Inflammatory macrophage (primary cell): Measurements from ENCODE around the gene S100A9.
"Not testable (repeated sequence)": the region's sequence is repeated elsewhere in the genome, so short reads cannot be mapped to it uniquely, and the experiment has no call there.

Source experiments
- DNase-seq, 2 donors: peaks; one replicate each; pipeline ENCODE4 v3.0.0-alpha.2; 2020 to 2022
- total RNA-seq, 18 experiments: gene quantifications; one replicate each; lab custom pipeline; 2026; ENCODE audit warnings: mixed read lengths in 6 of 18, inconsistent platforms in 2 of 18; lab: John Stamatoyannopoulos, UW

Gene S100A9
- 144 to 1,421 (median 358) reads per million in 18 experiments for total RNA-seq

GRCh38 chr1:153357853-153358690 lies at the start of gene S100A9:
Gene S100A9 (plus strand): TSS chr1:153357854. CDS start chr1:153358284, 430 bp downstream.
- peak; percentile 70 to 74 for DNase-seq

DNA sequence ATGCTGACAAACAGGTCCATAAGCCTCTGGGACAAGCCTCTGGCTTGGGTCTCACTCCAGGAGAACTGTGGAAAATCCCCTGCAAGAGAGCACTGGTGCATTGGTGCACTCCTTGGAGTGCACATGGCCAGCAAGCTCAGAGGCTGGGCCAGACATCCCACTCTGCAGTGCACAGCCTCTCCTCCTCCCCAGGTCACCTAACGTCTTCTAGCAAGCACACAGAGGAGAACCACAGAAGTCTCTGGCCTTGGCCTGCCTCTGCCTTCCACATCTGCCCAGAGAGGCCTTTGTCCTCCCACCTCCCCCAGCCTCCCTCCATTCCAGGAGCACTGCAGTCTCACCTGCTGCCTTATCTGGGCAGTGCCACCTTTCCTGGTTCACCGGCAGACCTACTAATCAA lies 49.1 kb upstream of the S100A9 start:
- no peak for DNase-seq

- no peak for DNase-seq
These were observed 48.2 kb upstream of the S100A9 start for GRCh38 chr1:153309441-153309840.

GRCh38 chr1:153310526-153310925 lies 47.1 kb upstream of the S100A9 start:
- DNase-seq, result no peak

- DNase-seq, result no peak
These were observed 45.0 kb upstream of the S100A9 start, which contains the start of gene PGLYRP3 for GRCh38 chr1:153312570-153313186. Gene PGLYRP3 (minus strand): TSS chr1:153312952. CDS start chr1:153310665, 2,287 bp downstream.

- DNase-seq, result no peak
These were observed 44.4 kb upstream of the S100A9 start for GRCh38 chr1:153313288-153313687.

DNA sequence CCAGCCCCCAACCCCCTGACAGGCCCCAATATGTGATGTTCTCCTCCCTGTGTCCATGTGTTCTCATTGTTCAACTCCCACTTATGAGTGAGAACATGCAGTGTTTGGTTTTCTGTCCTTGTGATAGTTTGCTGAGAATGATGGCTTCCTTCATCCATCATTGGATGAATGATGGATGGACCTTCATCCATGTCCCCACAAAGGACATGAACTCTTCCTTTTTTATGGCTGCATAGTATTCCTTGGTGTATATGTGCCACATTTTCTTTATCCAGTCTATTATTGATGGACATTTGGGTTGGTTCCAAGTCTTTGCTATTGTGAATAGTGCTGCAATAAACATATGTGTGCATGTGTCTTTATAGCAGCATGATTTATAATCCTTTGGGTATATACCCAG lies 43.3 kb upstream of the S100A9 start:
- not testable (repeated sequence) for DNase-seq

DNA sequence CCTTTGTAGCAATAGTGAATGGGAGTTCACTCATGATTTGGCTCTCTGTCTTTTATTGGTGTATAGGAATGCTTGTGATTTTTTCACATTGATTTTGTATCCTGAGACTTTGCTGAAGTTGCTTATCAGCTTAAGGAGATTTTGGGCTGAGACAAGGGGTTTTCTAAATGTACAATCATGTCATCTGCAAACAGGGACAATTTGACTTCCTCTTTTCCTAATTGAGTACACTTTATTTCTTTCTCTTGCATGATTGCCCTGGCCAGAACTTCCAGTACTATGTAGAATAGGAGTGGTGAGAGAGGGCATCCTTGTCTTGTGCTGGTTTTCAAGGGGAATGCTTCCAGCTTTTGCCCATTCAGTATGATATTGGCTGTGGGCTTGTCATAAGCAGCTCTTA lies 41.6 kb upstream of the S100A9 start:
- DNase-seq, result not testable (repeated sequence)

DNA sequence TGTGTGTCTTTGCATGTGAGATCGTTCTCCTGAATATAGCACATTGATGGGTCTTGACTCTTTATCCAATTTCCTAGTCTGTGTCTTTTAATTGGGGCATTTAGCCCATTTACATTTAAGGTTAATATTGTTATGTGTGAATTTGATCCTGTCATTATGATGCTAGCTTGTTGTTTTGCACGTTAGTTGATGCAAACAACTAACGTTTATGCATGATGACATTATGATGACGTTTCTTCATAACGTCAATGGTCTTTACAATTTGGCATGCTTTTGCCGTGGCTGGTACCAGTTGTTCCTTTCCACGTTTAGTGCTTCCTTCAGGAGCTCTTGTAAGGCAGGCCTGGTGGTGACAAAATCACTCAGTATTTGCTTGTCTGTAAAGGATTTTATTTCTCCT lies 39.5 kb upstream of the S100A9 start:
- not testable (repeated sequence) for DNase-seq

- no peak for DNase-seq
These were observed 35.1 kb upstream of the S100A9 start for GRCh38 chr1:153322568-153322967.

DNA sequence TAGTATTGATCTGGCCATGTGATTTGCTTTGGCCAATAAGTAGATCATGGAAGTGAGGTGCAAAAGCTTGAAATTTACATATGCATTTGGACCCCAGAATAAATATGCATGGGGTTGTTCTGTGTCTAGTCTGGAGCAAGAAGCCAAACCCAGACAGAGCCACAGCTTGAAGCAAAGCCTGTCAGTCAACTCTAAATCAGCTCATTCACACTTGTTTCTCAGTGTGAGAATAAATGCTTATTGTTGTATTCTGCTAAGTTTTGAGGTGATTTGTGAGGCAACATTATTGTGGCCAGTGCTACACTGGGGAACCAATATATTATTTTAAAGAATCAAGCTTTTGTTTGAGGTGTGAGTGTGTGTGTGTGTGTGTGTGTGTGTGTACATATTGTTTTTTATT lies 32.7 kb upstream of the S100A9 start:
- no peak for DNase-seq

DNA sequence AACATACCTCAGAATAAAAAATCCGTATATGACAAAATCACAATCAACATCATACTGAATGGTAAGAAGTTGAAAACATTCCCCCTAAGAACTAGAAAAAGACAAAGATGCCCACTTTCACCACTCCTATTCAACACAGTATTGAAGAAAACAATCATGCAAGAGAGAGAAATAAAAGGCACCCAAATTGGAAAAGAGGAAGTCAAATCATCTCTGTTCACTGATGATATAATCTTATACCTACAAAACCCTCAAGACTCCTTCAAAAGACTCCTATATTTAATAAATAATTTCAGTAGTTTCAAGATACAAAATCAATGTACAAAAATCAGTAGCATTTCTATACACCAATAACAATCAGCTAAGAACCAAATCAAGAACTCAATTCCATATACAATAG lies 23.8 kb upstream of the S100A9 start:
- DNase-seq, result no peak

GRCh38 chr1:153336650-153337049 lies 21.0 kb upstream of the S100A9 start:
- no peak for DNase-seq

DNA sequence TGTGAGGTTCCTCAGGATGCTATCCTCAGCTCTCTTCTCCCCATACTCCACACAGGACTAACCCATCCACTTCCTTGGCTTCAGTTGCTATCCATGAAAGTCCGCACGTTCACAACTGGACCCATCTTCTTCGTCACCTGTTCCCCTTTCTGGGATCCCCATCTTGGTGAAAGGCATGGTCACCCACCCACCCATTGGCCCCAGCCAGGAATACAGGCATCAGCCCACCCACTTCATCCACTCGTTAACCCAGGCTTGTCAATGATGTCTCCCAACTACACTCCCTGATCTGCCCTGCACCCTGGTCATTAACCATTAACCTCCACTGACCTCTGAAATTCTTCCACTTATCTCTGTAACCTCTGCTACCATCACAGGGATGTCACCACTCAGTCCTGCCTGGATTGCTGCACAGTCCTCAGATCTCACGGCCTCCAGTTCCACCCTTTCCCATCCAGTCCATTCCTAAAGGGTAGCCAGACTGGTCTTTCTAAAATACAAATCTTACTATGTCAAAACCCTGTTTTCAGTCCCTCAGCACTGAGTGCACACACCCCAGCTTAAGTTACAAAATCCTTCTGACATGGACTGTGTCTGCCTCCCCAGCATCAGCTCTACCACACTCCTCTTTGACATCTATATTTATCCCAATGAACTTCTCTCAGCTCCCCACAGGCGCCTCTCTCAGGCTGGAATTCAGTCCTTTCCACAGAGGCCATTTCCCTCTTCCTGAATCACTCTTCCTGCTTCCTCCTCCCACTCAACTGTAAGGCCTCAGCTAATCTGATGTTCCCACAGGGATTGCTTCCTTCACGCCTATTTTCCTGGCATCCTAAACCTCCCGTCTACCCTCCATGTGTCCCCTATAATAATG lies 19.4 kb upstream of the S100A9 start:
- DNase-seq, result no peak

DNA sequence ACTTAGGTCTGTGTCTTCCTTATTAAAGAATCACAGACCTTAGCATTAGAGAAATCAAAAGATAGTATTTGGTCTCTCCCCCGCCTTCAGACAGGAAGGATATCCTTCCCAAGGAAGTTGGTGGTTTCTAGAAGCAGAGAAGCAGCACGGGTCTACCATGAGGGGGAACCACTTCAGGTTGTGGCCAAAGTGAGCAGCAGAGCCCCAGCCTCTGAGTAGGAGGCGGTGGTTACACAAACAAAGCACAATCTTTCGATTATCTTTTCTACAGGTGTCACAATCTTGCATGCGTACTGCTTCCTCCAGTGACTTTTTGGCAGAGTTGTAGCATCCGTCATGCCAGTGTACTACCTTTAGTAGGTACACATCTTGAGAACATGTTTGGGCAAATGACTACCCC lies 17.9 kb upstream of the S100A9 start:
- DNase-seq, result no peak

DNA sequence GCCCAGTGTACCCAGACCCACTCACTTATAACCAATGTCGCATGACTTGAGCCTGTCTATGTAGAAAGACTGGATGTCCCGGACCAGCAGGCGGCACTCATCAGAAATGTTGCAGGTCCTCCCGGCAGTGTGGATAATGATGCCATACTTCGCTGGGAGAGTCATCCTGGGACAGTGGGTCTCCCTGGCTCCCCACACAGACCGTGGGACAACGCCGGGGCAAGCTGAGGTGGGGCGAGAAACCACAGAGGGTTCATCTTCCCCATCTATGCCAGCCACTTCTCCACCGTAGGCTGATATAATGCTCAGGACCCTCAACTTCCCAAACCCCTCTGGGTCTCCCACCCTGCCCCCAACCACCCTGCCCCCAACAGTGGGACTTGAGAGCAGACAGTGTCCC lies 17.3 kb upstream of the S100A9 start:
- DNase-seq, result no peak

GRCh38 chr1:153341431-153341934 lies 16.2 kb upstream of the S100A9 start:
- DNase-seq, result no peak

DNA sequence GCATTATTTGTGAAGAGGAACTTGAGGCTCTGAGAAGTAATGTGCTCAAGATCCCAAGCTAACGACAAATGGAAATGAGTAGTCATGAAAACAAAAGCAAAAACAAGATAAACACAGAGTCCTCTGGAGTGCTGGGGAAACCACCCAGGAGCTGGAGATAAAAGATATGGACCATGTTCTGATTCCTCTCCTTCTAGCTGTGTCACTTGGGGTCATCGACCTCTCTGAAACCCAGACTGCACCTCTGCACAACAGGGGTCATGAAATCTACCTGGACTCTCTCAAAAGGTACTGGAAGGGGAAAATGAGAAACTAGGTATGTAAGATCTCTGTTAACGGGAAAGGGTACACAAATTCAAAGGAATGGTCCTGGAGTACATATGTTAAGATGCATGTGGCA lies 15.5 kb upstream of the S100A9 start:
- DNase-seq, result no peak

DNA sequence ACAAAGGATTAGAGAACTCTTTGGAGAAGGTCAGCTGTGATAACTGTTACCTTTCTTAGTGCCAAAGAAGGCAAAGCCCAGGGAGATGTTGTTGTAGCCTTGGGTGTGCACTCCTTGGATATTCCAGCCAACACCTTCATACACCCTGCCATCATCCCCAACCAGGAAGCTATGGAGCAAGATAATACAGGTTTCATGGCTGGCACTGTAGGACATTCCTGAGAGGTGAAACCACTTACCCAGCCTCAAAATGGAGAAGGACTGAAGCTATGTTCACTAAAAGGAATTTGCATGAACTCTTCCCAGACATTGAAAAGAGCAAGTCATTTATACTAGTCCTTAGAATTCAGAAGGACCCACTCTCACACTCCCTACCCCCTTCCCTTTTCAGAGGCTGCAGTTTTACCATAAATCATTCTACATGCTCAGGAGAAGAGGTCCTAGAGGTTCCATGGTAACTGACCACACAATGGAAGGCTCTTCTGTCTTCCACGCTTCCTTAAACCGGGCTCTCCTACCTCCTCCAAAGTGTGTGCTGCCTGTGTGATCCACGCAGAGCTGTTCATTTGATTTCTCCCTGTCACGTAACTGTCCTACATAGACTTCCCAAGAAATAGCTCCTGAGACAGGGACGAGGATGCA lies 14.5 kb upstream of the S100A9 start:
- DNase-seq, result no peak

- DNase-seq, result no peak
These were observed 13.6 kb upstream of the S100A9 start for GRCh38 chr1:153343811-153344717.

- DNase-seq, result peak; percentile 75 to 81
These were observed 13.0 kb upstream of the S100A9 start for GRCh38 chr1:153344718-153345025.
